GM23248 (cell line): Measurements from ENCODE around the gene CRYBB1. TPM values are rescaled to one million over a fixed set of nuclear protein-coding genes. Genes with fewer than 3 reads are reported as not detected.
"Not testable (repeated sequence)": the region's sequence is repeated elsewhere in the genome, so short reads cannot be mapped to it uniquely, and the experiment has no call there.

Source experiments
- DNase-seq: peaks from one replicate; pipeline ENCODE4 v3.0.0-alpha.2; 2015
- H2AFZ ChIP-seq: fragments of 200-600 bp; sonication (generic); 2 replicates; pipeline ENCODE4 v1.6.1; 2016; ENCODE audit warnings: antibody characterized with exemption
- H3F3A ChIP-seq: fragments of 200-600 bp; sonication (generic); 2 replicates; pipeline ENCODE4 v1.6.1; 2016; ENCODE audit warnings: mild to moderate bottlenecking, antibody characterized with exemption, mixed run types; ENCODE audit not compliant: insufficient read depth
- H3K27ac ChIP-seq: fragments of 200-600 bp; sonication (generic); 2 replicates; pipeline ENCODE4 v1.5.1; 2016; ENCODE audit warnings: mild to moderate bottlenecking
- H3K27me3 ChIP-seq: fragments of 200-600 bp; sonication (generic); replicated peaks from 2 replicates; pipeline ENCODE4 v1.6.1; 2016; ENCODE audit warnings: mild to moderate bottlenecking; ENCODE audit not compliant: insufficient read depth
- H3K36me3 ChIP-seq: fragments of 200-600 bp; sonication (generic); 2 replicates; pipeline ENCODE4 v1.6.1; 2016; ENCODE audit warnings: low read depth, mild to moderate bottlenecking
- H3K4me1 ChIP-seq: fragments of 200-600 bp; sonication (generic); 2 replicates; pipeline ENCODE4 v1.6.1; 2016; ENCODE audit warnings: mild to moderate bottlenecking; ENCODE audit not compliant: insufficient read depth
- H3K4me2 ChIP-seq: fragments of 200-600 bp; sonication (generic); one replicate; pipeline ENCODE4 v1.6.1; 2016; ENCODE audit warnings: mild to moderate bottlenecking; ENCODE audit not compliant: unreplicated experiment
- H3K4me3 ChIP-seq: fragments of 200-600 bp; sonication (generic); 2 replicates; pipeline ENCODE4 v1.5.1; 2016; ENCODE audit warnings: mild to moderate bottlenecking
- H3K79me2 ChIP-seq: fragments of 200-600 bp; sonication (generic); 2 replicates; pipeline ENCODE4 v1.6.1; 2016; ENCODE audit warnings: mild to moderate bottlenecking; ENCODE audit not compliant: insufficient read depth
- H3K9ac ChIP-seq: fragments of 200-600 bp; sonication (generic); 2 replicates; pipeline ENCODE4 v1.6.1; 2016; ENCODE audit warnings: mild to moderate bottlenecking
- H3K9me2 ChIP-seq: fragments of 200-600 bp; sonication (generic); 2 replicates; pipeline ENCODE4 v1.6.1; 2016; ENCODE audit warnings: mixed run types, mild to moderate bottlenecking, moderate library complexity; ENCODE audit not compliant: insufficient read depth
- H3K9me3 ChIP-seq: fragments of 200-600 bp; sonication (generic); one replicate; pipeline ENCODE4 v1.6.1; 2017; ENCODE audit warnings: low read depth
- H4K20me1 ChIP-seq: fragments of 200-600 bp; sonication (generic); 2 replicates; pipeline ENCODE4 v1.6.0; 2016; ENCODE audit not compliant: insufficient read depth
- EZH2 ChIP-seq: fragments of 200-600 bp; sonication (generic); IDR thresholded peaks from 2 replicates; pipeline ENCODE4 v1.6.1; 2018; ENCODE audit warnings: antibody characterized with exemption, mild to moderate bottlenecking; ENCODE audit not compliant: insufficient read depth, poor library complexity, severe bottlenecking
- EZH2phosphoT487 ChIP-seq: fragments of 200-600 bp; sonication (generic); IDR thresholded peaks from 2 replicates; pipeline ENCODE4 v1.6.1; 2018; ENCODE audit warnings: antibody characterized with exemption, moderate library complexity, mild to moderate bottlenecking, low read depth; ENCODE audit not compliant: insufficient read depth
- WGBS, 2 experiments: methylation state at CpG; one replicate each; pipeline ENCODE4 v1.1.6; 2015 to 2017; ENCODE audit warnings: low lambda C conversion rate in 2 of 2, low coverage in 1 of 2; ENCODE audit errors: missing lambda C conversion rate in 2 of 2; 5-methylcytosine and 5-hydroxymethylcytosine counted together
- in situ Hi-C: fragments of 300-500 bp; cut with MboI; formaldehyde crosslinking; loops from 2 replicates; pipeline ENCODE4 v1.15.0; 2020
- polyA plus RNA-seq: library from polyadenylated mRNA; unstranded; fragments of >200 nt; fragmentation: Nextera tagmentation; extraction: Ambion mirVana; gene quantifications from 2 replicates; pipeline ENCODE4 v1.2.1, GENCODE V29; 2016
- total RNA-seq: library from RNA; depleted of rRNA; stranded (reverse); fragments of >200 nt; shearing (Covaris generic); gene quantifications from 2 replicates; pipeline ENCODE4 v1.2.3, GENCODE V29; 2014

Gene CRYBB1
- total and polyA plus RNA-seq, 2 experiments from 2014 or later = not detected

DNA sequence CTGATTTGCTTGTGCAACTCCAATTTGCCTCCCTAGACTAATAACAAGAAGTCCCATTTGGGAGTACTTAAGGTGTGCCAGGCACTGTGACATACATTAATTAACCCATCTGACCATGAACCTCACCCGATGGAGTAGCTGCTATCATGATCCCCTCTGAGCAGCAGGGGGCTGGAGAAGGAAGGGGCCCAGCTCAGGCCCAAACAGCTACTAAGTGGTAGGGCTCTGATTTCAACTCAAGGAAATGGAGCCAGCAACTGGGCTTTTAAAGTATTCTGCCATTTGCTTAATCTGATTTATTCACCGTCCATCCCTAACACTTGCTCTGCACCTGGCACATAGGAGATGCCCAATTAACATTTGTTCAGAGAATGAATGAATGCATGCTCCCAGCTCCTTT is 1.2 kb downstream of the CRYBB1 start:
- H2AFZ ChIP-seq = no peak overlapping the region
- H3K9me2 ChIP-seq = no peaks in the 10 kb centered on the region
- H3K4me2 ChIP-seq = no peak overlapping the region
- H4K20me1 ChIP-seq = no peaks in the 10 kb centered on the region
- 51 to 63% methylated on average over 2 of the region's 2 CpGs for WGBS, 2 experiments
- no peak overlapping the region for H3K27ac ChIP-seq
- H3K4me1 ChIP-seq = no peaks in the 10 kb centered on the region
- no peaks in the 10 kb centered on the region for H3K36me3 ChIP-seq
- H3K27me3 ChIP-seq = 0 out of 2 replicates have a peak, but pooled peaks cover 7% of the 10 kb centered on the region
- TF ChIP-seq EZH2 = no peak
- TF ChIP-seq EZH2phosphoT487 = no peak
- H3K4me3 ChIP-seq = no peak overlapping the region
- no peak overlapping the region for H3K9ac ChIP-seq
- H3F3A ChIP-seq = no peaks in the 10 kb centered on the region
- in situ Hi-C loops = no loop called here
- DNase-seq = no peak
- no peaks in the 10 kb centered on the region for H3K79me2 ChIP-seq
- no peaks in the 10 kb centered on the region for H3K9me3 ChIP-seq

DNA sequence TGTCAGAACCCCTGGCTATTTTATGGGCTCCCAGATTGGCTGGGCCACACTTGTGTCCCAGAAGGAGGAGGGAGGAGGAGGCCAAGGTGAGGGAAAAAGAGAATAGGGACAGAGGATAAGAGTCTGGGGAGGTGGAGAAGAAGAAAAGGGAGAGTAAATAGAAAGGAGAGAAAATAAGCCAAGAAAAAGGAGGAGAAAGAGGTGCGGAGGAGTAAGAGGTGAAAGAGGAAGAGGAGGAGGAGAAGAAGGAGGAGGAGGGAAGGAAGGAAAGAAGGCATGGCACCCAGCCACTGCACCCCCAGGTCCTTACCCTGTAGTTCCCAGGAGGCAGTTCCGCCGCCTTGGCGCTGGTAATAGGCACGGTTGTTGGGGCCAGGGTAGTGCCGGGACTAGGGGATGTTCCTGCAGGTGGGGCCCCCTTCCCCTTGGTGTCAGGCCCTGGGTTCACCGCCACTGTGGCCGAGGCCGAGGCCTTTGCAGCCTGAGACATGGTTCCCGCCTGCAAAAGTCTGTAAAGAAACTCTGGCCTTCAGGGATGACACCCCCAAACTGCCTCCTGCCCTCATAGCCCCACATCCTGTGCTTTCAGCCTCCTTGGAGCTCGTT is 1.9 kb downstream of the CRYBB1 start:
- H3K4me3 ChIP-seq = no peak overlapping the region
- H2AFZ ChIP-seq = no peak overlapping the region
- H3K27me3 ChIP-seq = 0 out of 2 replicates have a peak, but pooled peaks cover 7% of the 10 kb centered on the region
- no peaks in the 10 kb centered on the region for H4K20me1 ChIP-seq
- in situ Hi-C loops = no loop called here
- no peaks in the 10 kb centered on the region for H3K9me2 ChIP-seq
- no peak for TF ChIP-seq EZH2
- TF ChIP-seq EZH2phosphoT487 = no peak
- H3K9me3 ChIP-seq = no peaks in the 10 kb centered on the region
- no peak overlapping the region for H3K27ac ChIP-seq
- no peak overlapping the region for H3K9ac ChIP-seq
- no peak overlapping the region for H3K4me2 ChIP-seq
- no peaks in the 10 kb centered on the region for H3K79me2 ChIP-seq
- H3K4me1 ChIP-seq = peaks cover under 1% of the 10 kb centered on the region; the same call in 1 of the 2 replicates
- no peaks in the 10 kb centered on the region for H3K36me3 ChIP-seq
- DNase-seq = no peak
- WGBS, 2 experiments = 85 to 89% methylated on average over 10 to 11 of the region's 11 CpGs
- H3F3A ChIP-seq = no peaks in the 10 kb centered on the region

DNA sequence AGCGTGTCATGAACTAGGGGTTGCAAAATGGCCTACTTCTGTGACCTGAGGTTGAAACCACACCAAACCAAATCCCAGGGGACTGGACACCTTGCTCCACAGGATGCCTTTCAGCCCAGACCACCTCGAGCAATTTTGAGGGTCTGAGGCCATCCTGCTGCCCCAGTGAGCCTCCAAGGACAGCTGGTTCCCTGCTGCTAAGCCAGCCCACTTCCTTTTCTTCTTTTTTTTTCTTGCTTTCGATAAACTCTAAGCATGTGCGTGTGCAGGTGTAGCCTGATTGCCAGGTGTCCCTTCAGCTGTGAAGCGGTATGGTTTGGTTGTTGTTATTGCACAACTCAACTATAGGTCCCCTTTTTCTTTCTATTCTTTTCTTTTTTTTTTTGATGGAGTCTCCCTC is 2.7 kb downstream of the CRYBB1 start:
- no peaks in the 10 kb centered on the region for H3K79me2 ChIP-seq
- H3F3A ChIP-seq = no peaks in the 10 kb centered on the region
- TF ChIP-seq EZH2phosphoT487 (no peak), EZH2 (no peak)
- H3K9me2 ChIP-seq = no peaks in the 10 kb centered on the region
- no peak overlapping the region for H3K27ac ChIP-seq
- WGBS, 2 experiments = 51 to 59% methylated on average over 5 of the region's 5 CpGs
- in situ Hi-C loops = no loop called here
- H4K20me1 ChIP-seq = no peaks in the 10 kb centered on the region
- DNase-seq = no peak
- no peak overlapping the region for H3K9ac ChIP-seq
- 0 out of 2 replicates have a peak, but pooled peaks cover 7% of the 10 kb centered on the region for H3K27me3 ChIP-seq
- H2AFZ ChIP-seq = no peak overlapping the region
- no peak overlapping the region for H3K4me2 ChIP-seq
- no peaks in the 10 kb centered on the region for H3K36me3 ChIP-seq
- H3K9me3 ChIP-seq = no peaks in the 10 kb centered on the region
- peaks cover 6% of the 10 kb centered on the region for H3K4me1 ChIP-seq
- H3K4me3 ChIP-seq = no peak overlapping the region

DNA sequence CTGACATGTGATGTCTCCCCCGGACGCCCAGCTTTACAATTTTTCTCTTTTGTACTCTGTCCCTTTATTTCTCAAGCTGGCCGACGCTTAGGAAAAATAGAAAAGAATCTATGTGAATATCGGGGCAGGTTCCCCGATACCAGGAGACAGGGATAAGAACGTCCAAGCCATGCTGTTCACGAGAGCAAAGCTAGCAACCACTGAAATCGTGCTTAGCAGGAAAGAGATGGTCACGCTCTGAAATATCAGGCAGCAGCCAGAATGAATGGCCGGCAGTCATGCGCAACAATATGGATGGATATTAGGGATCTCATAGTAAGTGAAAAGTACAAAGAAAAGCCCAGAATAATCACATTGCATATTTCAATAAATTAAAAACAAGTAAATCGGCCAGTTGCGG is 3.5 kb downstream of the CRYBB1 start:
- Histone ChIP-seq H3K4me1 (peaks cover 11% of the 10 kb centered on the region), H3K9me2 (no peaks in the 10 kb centered on the region), H3K27ac (no peak overlapping the region), H3K4me3 (no peak overlapping the region), H3K27me3 (0 out of 2 replicates have a peak, but pooled peaks cover 7% of the 10 kb centered on the region), H4K20me1 (no peaks in the 10 kb centered on the region), H2AFZ (no peak overlapping the region), H3K4me2 (no peak overlapping the region), H3K9ac (no peak overlapping the region), H3K9me3 (no peaks in the 10 kb centered on the region), H3K36me3 (no peaks in the 10 kb centered on the region), H3F3A (no peaks in the 10 kb centered on the region), H3K79me2 (no peaks in the 10 kb centered on the region)
- in situ Hi-C loops = no loop called here
- DNase-seq = no peak
- TF ChIP-seq EZH2phosphoT487 = no peak
- no peak for TF ChIP-seq EZH2
- 37% methylated on average over 14 of the region's 14 CpGs for WGBS, 2 experiments

DNA sequence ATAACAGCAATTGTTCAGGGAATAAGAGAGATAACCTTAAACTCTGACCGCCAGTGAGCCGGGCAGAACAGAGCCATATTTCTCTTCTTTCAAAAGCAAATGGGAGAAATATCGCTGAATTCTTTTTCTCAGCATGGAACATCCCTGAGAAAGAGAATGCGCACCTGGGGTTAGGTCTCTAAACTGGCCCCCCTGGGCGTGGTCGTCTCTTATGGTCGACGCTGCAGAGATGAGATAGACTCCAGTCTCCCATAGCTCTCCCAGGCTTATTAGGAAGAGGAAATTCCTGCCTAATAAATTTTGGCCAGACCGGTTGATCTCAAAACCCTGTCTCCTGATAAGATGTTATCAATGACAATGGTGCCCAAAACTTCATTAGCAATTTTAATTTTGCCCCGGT is 4.1 kb downstream of the CRYBB1 start:
- H3K9me3 ChIP-seq, H4K20me1 ChIP-seq, in situ Hi-C loops, H3K79me2 ChIP-seq, H3K27me3 ChIP-seq, H3K27ac ChIP-seq, H3K9ac ChIP-seq, DNase-seq, H3F3A ChIP-seq, H3K4me3 ChIP-seq, H3K9me2 ChIP-seq, H3K4me2 ChIP-seq, H3K36me3 ChIP-seq, H2AFZ ChIP-seq: not testable (repeated sequence)
- 13 to 15% methylated on average over 10 of the region's 10 CpGs for WGBS, 2 experiments
- H3K4me1 ChIP-seq = peaks cover 11% of the 10 kb centered on the region
